Esophagus squamous epithelium (tissue), 5 donors: ENCODE results near the gene TCEA2. TPM values are rescaled to one million over a fixed set of nuclear protein-coding genes. Genes with fewer than 3 reads are reported as not detected.

Source experiments
- DNase-seq: peaks from one replicate; lab custom pipeline; 2025; lab: John Stamatoyannopoulos, UW
- H3K27ac ChIP-seq, 4 donors: fragments of 200-600 bp; sonication (generic); one replicate each; pipeline ENCODE4 v1.5.1; 2016 to 2019; ENCODE audit warnings: mild to moderate bottlenecking in 1 of 4
- H3K27me3 ChIP-seq, 4 donors: fragments of 200-600 bp; sonication (generic); 1 replicate in 3 of 4; 2 replicates in 1 of 4; pipeline versions ENCODE4 v1.5.1 to v1.6.0; 2017 to 2021; ENCODE audit warnings: antibody characterized with exemption in 1 of 4
- H3K36me3 ChIP-seq, 3 donors: fragments of 200-600 bp; sonication (generic); one replicate each; pipeline ENCODE4 v1.5.1; 2016 to 2019
- H3K4me1 ChIP-seq, 3 donors: fragments of 200-600 bp; sonication (generic); one replicate each; pipeline ENCODE4 v1.5.1; 2017 to 2019
- H3K4me3 ChIP-seq, 4 donors: fragments of 200-600 bp; sonication (generic); 1 replicate in 3 of 4; 2 replicates in 1 of 4; pipeline ENCODE4 v1.5.1; 2016 to 2019; ENCODE audit warnings: mild to moderate bottlenecking in 2 of 4, moderate library complexity in 1 of 4
- H3K9me3 ChIP-seq, 3 donors: fragments of 200-600 bp; sonication (generic); one replicate each; pipeline ENCODE4 v1.5.1; 2016 to 2019
- CTCF ChIP-seq, 6 experiments: fragments of 450-650 bp in 4 of 6; fragments of 200-600 bp in 2 of 6; sonication (generic) in 2 of 6; IDR thresholded peaks; one replicate each; pipeline ENCODE4 v1.5.1; 2016 to 2019; ENCODE audit warnings: antibody characterized with exemption in 6 of 6, mild to moderate bottlenecking in 4 of 6, moderate library complexity in 4 of 6
- POLR2A ChIP-seq, 4 donors: fragments of 450-650 bp; IDR thresholded peaks; one replicate each; pipeline ENCODE4 v1.6.1; 2017; ENCODE audit warnings: antibody characterized with exemption in 4 of 4, mild to moderate bottlenecking in 4 of 4, moderate library complexity in 3 of 4
- WGBS, 2 donors: methylation state at CpG; one replicate each; pipeline ENCODE4 v1.1.5; 2018; 5-methylcytosine and 5-hydroxymethylcytosine counted together
- intact Hi-C: fragments of 100-400 bp; cut with DNase I; formaldehyde crosslinking; loops from one replicate; pipeline ENCODE4 v1.15.0; 2022
- total RNA-seq, 4 donors: library from RNA; depleted of rRNA; stranded (reverse); fragments of >200 nt; gene quantifications; one replicate each; pipeline ENCODE4 v1.1.0, GENCODE V29; 2016
- donor health status: DM: yes; HTN: yes; CAD: no.

The TCEA2 gene
- total RNA-seq, 4 donors from 2014 or later = 1.8 to 25.2 (median 8.9) TPM

DNA sequence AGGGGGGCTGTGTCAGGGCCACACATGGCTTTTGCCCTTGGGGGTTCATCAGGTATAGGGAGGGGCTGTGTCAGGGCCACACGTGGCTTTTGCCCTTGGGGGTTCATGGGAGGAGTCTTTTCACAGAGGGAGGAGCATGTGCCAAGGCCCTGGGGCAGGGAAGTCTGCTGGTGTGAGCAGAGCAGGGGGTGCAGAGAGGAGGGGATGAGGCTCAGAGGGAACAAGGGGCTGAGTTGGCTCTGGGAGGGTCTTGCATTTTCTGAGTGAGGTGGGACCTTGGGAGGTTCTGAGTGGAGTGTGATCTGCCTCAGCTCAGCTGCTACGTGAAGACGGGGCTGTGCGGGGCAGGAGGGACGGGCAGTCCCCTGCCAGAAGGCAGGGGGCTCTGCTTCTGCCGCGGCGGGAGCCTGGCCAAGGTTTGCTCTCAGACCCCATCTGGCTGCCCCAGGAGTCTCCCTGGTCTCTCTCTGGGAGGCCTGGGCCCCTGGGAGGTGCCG is 7.6 kb upstream of the TCEA2 start:
- Histone ChIP-seq H3K4me3 (no peak overlapping the region), H3K27me3 (peaks cover 0 to 68% (median 4%) of the 10 kb centered on the region in 4 donors), H3K9me3 (no peaks in the 10 kb centered on the region), H3K27ac (peak overlapping the region; percentile 24 to 83 (median 70)), H3K36me3 (no peaks in the 10 kb centered on the region), H3K4me1 (peaks cover 29 to 75% (median 43%) of the 10 kb centered on the region in 3 donors)
- TF ChIP-seq CTCF (IDR thresholded peaks at IDR 0.05) (no peak), POLR2A (IDR thresholded peaks at IDR 0.05) (no peak)
- intact Hi-C loops = no loop called here
- WGBS, 2 donors = 61 to 69% methylated on average over 3 to 8 of the region's 9 CpGs
- DNase-seq = no peak

GRCh38 chr20:64055893-64056638 is 6.9 kb upstream of the TCEA2 start:
- 75% methylated on average over 7 of the region's 22 CpGs; no CpG with 5 or more reads in 1 of the 2 donors for WGBS, 2 donors
- Histone ChIP-seq H3K9me3 (no peaks in the 10 kb centered on the region), H3K4me1 (peaks cover 29 to 69% (median 43%) of the 10 kb centered on the region in 3 donors), H3K27ac (peak overlapping the region; percentile 24 to 83 (median 70)), H3K4me3 (peak overlapping the region in 1 of 4 donors; percentile 49), H3K27me3 (peaks cover 0 to 62% (median 2%) of the 10 kb centered on the region in 4 donors), H3K36me3 (no peaks in the 10 kb centered on the region)
- TF ChIP-seq CTCF (IDR thresholded peaks at IDR 0.05) (peak in 2 of 6 experiments; percentile 6 to 10), POLR2A (IDR thresholded peaks at IDR 0.05) (no peak)
- intact Hi-C loops = no loop called here
- no peak for DNase-seq

- H3K36me3 ChIP-seq = no peaks in the 10 kb centered on the region
- TF ChIP-seq CTCF (IDR thresholded peaks at IDR 0.05) (no peak), POLR2A (IDR thresholded peaks at IDR 0.05) (no peak)
- peaks cover 29 to 67% (median 43%) of the 10 kb centered on the region in 3 donors for H3K4me1 ChIP-seq
- intact Hi-C loops = no loop called here
- H3K9me3 ChIP-seq = no peaks in the 10 kb centered on the region
- WGBS, 2 donors = 25% methylated on average over 5 of the region's 7 CpGs; no CpG with 5 or more reads in 1 of the 2 donors
- no peak for DNase-seq
- H3K4me3 ChIP-seq = peak overlapping the region in 1 of 4 donors; percentile 49
- H3K27me3 ChIP-seq = peaks cover 0 to 57% (median 2%) of the 10 kb centered on the region in 4 donors
- H3K27ac ChIP-seq = peak overlapping the region; percentile 28 to 83 (median 60)
These were observed 6.4 kb upstream of the TCEA2 start for GRCh38 chr20:64056639-64056888.

DNA sequence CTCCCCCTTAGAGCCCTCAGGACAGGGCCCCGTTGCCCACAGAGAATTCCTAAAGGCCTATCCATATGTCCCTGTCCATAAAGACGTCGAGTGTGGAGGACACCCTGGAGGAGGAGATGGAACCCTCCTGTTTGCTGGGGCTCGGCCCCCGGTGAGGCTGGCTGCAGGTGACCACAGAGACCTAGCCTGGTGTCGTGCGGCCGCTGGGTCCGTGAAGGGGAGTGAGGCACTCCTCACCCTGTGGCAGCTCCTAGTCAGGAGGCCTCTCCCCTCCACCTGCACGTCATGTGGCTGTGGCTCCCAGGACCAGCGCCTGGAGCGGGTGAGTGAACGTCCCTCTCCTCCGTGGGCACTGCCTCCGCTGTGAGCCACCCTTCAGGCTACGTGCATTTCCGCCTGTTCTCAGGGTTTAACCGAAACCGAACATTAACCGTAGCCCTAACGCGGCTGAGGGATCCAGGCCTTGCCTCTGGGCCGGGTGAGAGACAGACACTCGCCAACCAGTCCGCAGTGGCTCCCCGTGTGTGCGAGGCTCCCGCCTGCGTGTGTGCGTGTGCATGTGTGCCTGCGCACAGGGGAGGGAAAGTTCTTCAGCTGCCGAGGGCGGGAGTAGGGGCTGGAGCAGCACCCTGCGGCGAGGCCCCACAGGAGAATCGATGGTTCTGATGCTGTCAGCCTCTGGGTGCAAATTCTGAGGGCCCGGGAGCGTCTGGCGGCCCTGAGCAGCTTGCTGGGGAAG is 5.9 kb upstream of the TCEA2 start:
- Histone ChIP-seq H3K36me3 (no peaks in the 10 kb centered on the region), H3K4me3 (peak overlapping the region in 2 of 4 donors; percentile 26 to 49), H3K9me3 (no peaks in the 10 kb centered on the region), H3K27me3 (peaks cover 0 to 52% (median 2%) of the 10 kb centered on the region in 4 donors), H3K4me1 (peaks cover 29 to 64% (median 44%) of the 10 kb centered on the region in 3 donors), H3K27ac (peak overlapping the region; percentile 28 to 83 (median 60))
- DNase-seq = no peak
- TF ChIP-seq CTCF (IDR thresholded peaks at IDR 0.05) = no peak
- TF ChIP-seq POLR2A (IDR thresholded peaks at IDR 0.05) = no peak
- WGBS, 2 donors = 56 to 70% methylated on average over 14 to 15 of the region's 39 CpGs
- intact Hi-C loops = no loop called here
